ENCODE data around the gene KIF12.

Gene KIF12

GRCh38 chr9:114076237-114077161, 22.6 kb downstream of the KIF12 start:
- no peak overlapping the region for H3K4me3 ChIP-seq (ENCODE audit: low read depth, low read length)
- DNase-seq (ENCODE audit: low read depth): no peak

GRCh38 chr9:114075602-114076001, 23.5 kb downstream of the KIF12 start:
- DNase-seq (ENCODE audit: low read depth): no peak

GRCh38 chr9:114072184-114073140, 26.6 kb downstream of the KIF12 start:
- no peak for DNase-seq (ENCODE audit: low read depth)
- no peak overlapping the region for H3K4me3 ChIP-seq (ENCODE audit: low read depth, low read length)

More at GRCh38 chr9:114075602-114076001, 23.5 kb downstream of the KIF12 start:
- no peak overlapping the region for H3K4me3 ChIP-seq (ENCODE audit: low read depth, low read length)

GRCh38 chr9:114071197-114071795, 27.8 kb downstream of the KIF12 start:
- no peak for DNase-seq (ENCODE audit: low read depth)
- no peak overlapping the region for H3K4me3 ChIP-seq (ENCODE audit: low read depth, low read length)

- H3K4me3 ChIP-seq (ENCODE audit: low read depth, low read length): no peak overlapping the region
- DNase-seq (ENCODE audit: low read depth): no peak
These were observed 28.6 kb downstream of the KIF12 start for GRCh38 chr9:114070188-114071103.

GRCh38 chr9:114069476-114070187, 29.5 kb downstream of the KIF12 start:
- no peak overlapping the region for H3K4me3 ChIP-seq (ENCODE audit: low read depth, low read length)
- DNase-seq (ENCODE audit: low read depth): no peak

- no peak for DNase-seq (ENCODE audit: low read depth)
These were observed 33.8 kb downstream of the KIF12 start for GRCh38 chr9:114065304-114065703.

GRCh38 chr9:114061830-114062474, 37.1 kb downstream of the KIF12 start:
- H3K4me3 ChIP-seq (ENCODE audit: low read depth, low read length): no peak overlapping the region
- no peak for DNase-seq (ENCODE audit: low read depth)

More at GRCh38 chr9:114065304-114065703, 33.8 kb downstream of the KIF12 start:
- H3K4me3 ChIP-seq (ENCODE audit: low read depth, low read length): no peak overlapping the region

GRCh38 chr9:114061292-114061691, 37.8 kb downstream of the KIF12 start:
- DNase-seq (ENCODE audit: low read depth): no peak
- H3K4me3 ChIP-seq (ENCODE audit: low read depth, low read length): no peak overlapping the region

- H3K4me3 ChIP-seq (ENCODE audit: low read depth, low read length): no peak overlapping the region
- DNase-seq (ENCODE audit: low read depth): no peak
These were observed 38.4 kb downstream of the KIF12 start for GRCh38 chr9:114060711-114061110.

GRCh38 chr9:114060070-114060469, 39.0 kb downstream of the KIF12 start:
- no peak overlapping the region for H3K4me3 ChIP-seq (ENCODE audit: low read depth, low read length)
- no peak for DNase-seq (ENCODE audit: low read depth)

- DNase-seq (ENCODE audit: low read depth): peak; percentile 32
- H3K4me3 ChIP-seq (ENCODE audit: low read depth, low read length): no peak overlapping the region
These were observed 39.9 kb downstream of the KIF12 start for GRCh38 chr9:114059047-114059803.

- no peak for DNase-seq (ENCODE audit: low read depth)
- no peak overlapping the region for H3K4me3 ChIP-seq (ENCODE audit: low read depth, low read length)
These were observed 40.4 kb downstream of the KIF12 start for GRCh38 chr9:114058688-114059046.

- no peak overlapping the region for H3K4me3 ChIP-seq (ENCODE audit: low read depth, low read length)
- DNase-seq (ENCODE audit: low read depth): no peak
These were observed 41.8 kb downstream of the KIF12 start for GRCh38 chr9:114057161-114057885.

GRCh38 chr9:114056527-114056926, 42.6 kb downstream of the KIF12 start:
- H3K4me3 ChIP-seq (ENCODE audit: low read depth, low read length): no peak overlapping the region
- DNase-seq (ENCODE audit: low read depth): no peak

- DNase-seq (ENCODE audit: low read depth): no peak
- H3K4me3 ChIP-seq (ENCODE audit: low read depth, low read length): no peak overlapping the region
These were observed 43.2 kb downstream of the KIF12 start for GRCh38 chr9:114055894-114056293.
